ENCODE results near the gene STAB2.

The STAB2 gene

DNA sequence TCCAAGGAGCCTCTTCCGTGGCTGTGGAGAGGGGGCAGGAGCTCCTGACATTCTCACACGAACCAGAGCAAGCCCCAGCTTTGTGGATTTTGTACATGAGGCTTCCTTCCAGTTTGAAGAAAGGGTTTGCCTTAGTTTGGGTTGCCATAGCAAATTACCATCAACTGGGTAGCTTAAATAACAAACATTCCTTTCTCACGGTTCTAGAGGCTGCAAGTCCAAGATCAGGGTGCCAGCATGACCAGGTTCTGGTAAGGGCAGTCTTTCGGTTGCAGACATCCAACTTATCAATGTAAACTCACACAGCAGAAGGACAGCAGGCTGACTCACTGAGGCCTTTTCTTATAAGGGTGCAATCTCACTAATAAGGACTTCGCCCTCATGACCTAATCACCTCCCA, 25.9 kb upstream of the STAB2 start:
- Histone ChIP-seq H3K9ac (ENCODE audit: low read depth, low read length) (no peak overlapping the region), H3K9me3 (ENCODE audit: control insufficient read depth, insufficient read depth, low read length) (peaks cover 11% of the 10 kb centered on the region), H3K4me1 (ENCODE audit: insufficient read depth, low read length) (no peaks in the 10 kb centered on the region), H3K36me3 (ENCODE audit: insufficient read depth, low read length) (no peaks in the 10 kb centered on the region)

GRCh38 chr12:103566398-103566797, 20.7 kb upstream of the STAB2 start:
- no peaks in the 10 kb centered on the region for H3K36me3 ChIP-seq (ENCODE audit: insufficient read depth, low read length)
- H3K4me1 ChIP-seq (ENCODE audit: insufficient read depth, low read length): no peaks in the 10 kb centered on the region
- peaks cover 16% of the 10 kb centered on the region for H3K9me3 ChIP-seq (ENCODE audit: control insufficient read depth, insufficient read depth, low read length)
- no peak overlapping the region for H3K9ac ChIP-seq (ENCODE audit: low read depth, low read length)

- Histone ChIP-seq H3K9ac (ENCODE audit: low read depth, low read length) (no peak overlapping the region), H3K9me3 (ENCODE audit: control insufficient read depth, insufficient read depth, low read length) (peaks cover 8% of the 10 kb centered on the region), H3K4me1 (ENCODE audit: insufficient read depth, low read length) (peaks cover 18% of the 10 kb centered on the region), H3K36me3 (ENCODE audit: insufficient read depth, low read length) (no peaks in the 10 kb centered on the region)
These were observed 17.8 kb upstream of the STAB2 start for GRCh38 chr12:103569278-103569677.

DNA sequence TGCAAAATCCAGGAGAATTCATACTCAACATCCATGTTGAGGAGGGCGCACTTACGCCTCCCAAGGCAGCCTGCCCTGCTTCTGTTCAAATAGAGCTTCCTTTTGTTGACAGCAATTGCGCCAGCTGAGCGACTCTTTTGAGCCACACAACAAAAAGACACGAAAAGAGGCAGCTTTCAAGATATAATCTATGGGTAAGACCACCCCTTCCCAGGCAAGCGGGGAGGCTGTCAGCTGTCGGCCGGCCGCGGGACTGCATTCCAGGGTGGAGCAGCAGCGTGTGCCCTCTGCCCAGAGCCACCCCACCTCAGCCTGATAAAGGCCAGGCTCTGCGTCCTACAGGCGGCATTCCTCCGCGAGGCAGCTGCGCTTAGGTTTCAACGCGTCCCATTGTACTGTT, 15.8 kb upstream of the STAB2 start:
- Histone ChIP-seq H3K36me3 (ENCODE audit: insufficient read depth, low read length) (no peaks in the 10 kb centered on the region), H3K4me1 (ENCODE audit: insufficient read depth, low read length) (peaks cover 27% of the 10 kb centered on the region), H3K9ac (ENCODE audit: low read depth, low read length) (peak overlapping the region; percentile 32; the same call in 1 of the 2 replicates), H3K9me3 (ENCODE audit: control insufficient read depth, insufficient read depth, low read length) (peaks cover 8% of the 10 kb centered on the region)

GRCh38 chr12:103572312-103573045, 14.6 kb upstream of the STAB2 start:
- Histone ChIP-seq H3K4me1 (ENCODE audit: insufficient read depth, low read length) (peaks cover 27% of the 10 kb centered on the region), H3K9ac (ENCODE audit: low read depth, low read length) (no peak overlapping the region), H3K36me3 (ENCODE audit: insufficient read depth, low read length) (no peaks in the 10 kb centered on the region), H3K9me3 (ENCODE audit: control insufficient read depth, insufficient read depth, low read length) (no peaks in the 10 kb centered on the region)

- Histone ChIP-seq H3K9me3 (ENCODE audit: control insufficient read depth, insufficient read depth, low read length) (no peaks in the 10 kb centered on the region), H3K36me3 (ENCODE audit: insufficient read depth, low read length) (no peaks in the 10 kb centered on the region), H3K9ac (ENCODE audit: low read depth, low read length) (no peak overlapping the region), H3K4me1 (ENCODE audit: insufficient read depth, low read length) (peaks cover 27% of the 10 kb centered on the region)
These were observed 13.9 kb upstream of the STAB2 start for GRCh38 chr12:103573185-103573584.

DNA sequence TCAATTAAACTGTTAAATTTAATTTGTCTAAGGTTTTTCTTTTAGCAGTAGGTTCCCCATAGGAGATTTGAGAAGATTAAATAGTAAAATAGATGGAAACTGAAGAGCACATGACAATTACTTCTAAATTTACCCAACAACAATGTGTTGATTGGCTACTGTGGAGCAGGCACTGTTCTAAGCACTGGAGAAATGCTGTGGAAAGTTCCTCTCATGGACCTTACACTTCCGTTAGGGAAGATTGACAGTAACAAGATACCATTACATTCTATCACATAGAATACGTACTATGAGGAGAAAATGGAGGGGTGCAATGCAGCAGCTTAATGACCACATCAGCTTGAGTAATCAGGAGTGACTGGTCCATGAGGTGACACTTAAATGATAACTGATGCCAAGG, 8.1 kb upstream of the STAB2 start:
- Histone ChIP-seq H3K4me1 (ENCODE audit: insufficient read depth, low read length) (peaks cover 11% of the 10 kb centered on the region), H3K9me3 (ENCODE audit: control insufficient read depth, insufficient read depth, low read length) (no peaks in the 10 kb centered on the region), H3K9ac (ENCODE audit: low read depth, low read length) (no peak overlapping the region), H3K36me3 (ENCODE audit: insufficient read depth, low read length) (no peaks in the 10 kb centered on the region)

GRCh38 chr12:103580026-103580425, 7.0 kb upstream of the STAB2 start:
- H3K36me3 ChIP-seq (ENCODE audit: insufficient read depth, low read length): no peaks in the 10 kb centered on the region
- no peak overlapping the region for H3K9ac ChIP-seq (ENCODE audit: low read depth, low read length)
- H3K9me3 ChIP-seq (ENCODE audit: control insufficient read depth, insufficient read depth, low read length): no peaks in the 10 kb centered on the region
- peaks cover 2% of the 10 kb centered on the region for H3K4me1 ChIP-seq (ENCODE audit: insufficient read depth, low read length)

DNA sequence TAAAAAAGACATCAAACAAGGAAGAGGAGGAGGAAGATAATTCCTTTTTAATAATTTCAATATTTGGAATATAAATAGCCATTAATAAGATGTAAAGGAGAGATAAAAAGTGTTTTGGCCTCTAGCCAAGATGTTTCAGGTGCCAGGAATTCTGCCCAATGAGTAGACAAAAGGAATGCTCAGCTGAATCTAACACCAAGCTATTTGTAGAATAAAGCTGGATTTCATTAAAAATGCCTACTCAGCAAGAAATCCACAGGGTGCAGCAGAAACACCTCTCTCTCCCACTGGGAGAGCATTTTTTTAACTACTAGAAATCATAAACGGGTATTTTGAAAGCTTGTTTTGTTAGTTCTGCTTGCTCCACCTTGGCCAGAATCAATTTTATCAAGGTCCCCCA, 4.1 kb upstream of the STAB2 start:
- Histone ChIP-seq H3K36me3 (ENCODE audit: insufficient read depth, low read length) (no peaks in the 10 kb centered on the region), H3K4me1 (ENCODE audit: insufficient read depth, low read length) (no peaks in the 10 kb centered on the region), H3K9me3 (ENCODE audit: control insufficient read depth, insufficient read depth, low read length) (no peaks in the 10 kb centered on the region), H3K9ac (ENCODE audit: low read depth, low read length) (no peak overlapping the region)

DNA sequence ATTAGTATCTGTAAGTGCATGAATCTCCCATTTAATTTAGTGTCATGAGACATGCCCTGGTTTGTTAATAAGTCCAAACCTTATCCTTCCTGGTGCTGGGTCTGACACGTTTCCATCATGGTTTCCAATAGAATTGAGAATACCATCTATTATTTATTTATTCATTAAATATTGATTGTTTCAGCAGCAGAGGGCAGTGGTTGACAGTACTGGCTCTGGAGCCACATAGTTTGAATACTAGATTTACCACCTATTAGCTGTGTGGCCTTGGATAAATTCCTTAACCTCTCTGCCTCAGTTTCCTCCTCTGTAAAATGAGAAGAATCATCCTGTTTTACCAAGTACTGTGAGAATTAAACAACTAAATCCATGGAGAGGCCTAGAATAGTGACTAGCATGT, 941 bp upstream of the STAB2 start:
- no peak overlapping the region for H3K9ac ChIP-seq (ENCODE audit: low read depth, low read length)
- no peaks in the 10 kb centered on the region for H3K9me3 ChIP-seq (ENCODE audit: control insufficient read depth, insufficient read depth, low read length)
- H3K4me1 ChIP-seq (ENCODE audit: insufficient read depth, low read length): no peaks in the 10 kb centered on the region
- H3K36me3 ChIP-seq (ENCODE audit: insufficient read depth, low read length): no peaks in the 10 kb centered on the region

- H3K4me1 ChIP-seq (ENCODE audit: insufficient read depth, low read length): no peaks in the 10 kb centered on the region
- no peak overlapping the region for H3K9ac ChIP-seq (ENCODE audit: low read depth, low read length)
- no peaks in the 10 kb centered on the region for H3K9me3 ChIP-seq (ENCODE audit: control insufficient read depth, insufficient read depth, low read length)
- no peaks in the 10 kb centered on the region for H3K36me3 ChIP-seq (ENCODE audit: insufficient read depth, low read length)
These were observed 1.6 kb downstream of the STAB2 start for GRCh38 chr12:103588680-103589079.

- H3K36me3 ChIP-seq (ENCODE audit: insufficient read depth, low read length): no peaks in the 10 kb centered on the region
- no peak overlapping the region for H3K9ac ChIP-seq (ENCODE audit: low read depth, low read length)
These were observed 2.4 kb downstream of the STAB2 start for GRCh38 chr12:103589517-103589916.

DNA sequence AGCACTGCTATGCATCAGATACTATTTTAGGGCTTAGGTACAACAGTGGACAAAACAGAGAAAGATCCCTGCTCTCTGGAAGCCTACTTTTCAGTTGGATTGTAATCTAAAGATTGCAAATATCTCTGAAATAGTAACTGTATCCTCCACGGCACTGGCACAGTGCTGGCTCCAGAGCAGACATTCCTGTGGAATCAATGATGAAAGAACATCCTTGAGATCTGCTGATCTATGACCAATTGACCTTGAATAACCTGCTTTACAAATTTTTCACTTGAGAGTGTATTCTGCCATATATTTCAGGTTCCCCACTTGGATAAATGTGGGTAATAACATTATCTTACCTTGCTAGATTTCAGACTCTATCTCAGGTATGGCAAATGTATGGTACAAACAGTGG, 3.2 kb downstream of the STAB2 start:
- Histone ChIP-seq H3K36me3 (ENCODE audit: insufficient read depth, low read length) (no peaks in the 10 kb centered on the region), H3K4me1 (ENCODE audit: insufficient read depth, low read length) (no peaks in the 10 kb centered on the region), H3K9ac (ENCODE audit: low read depth, low read length) (no peak overlapping the region), H3K9me3 (ENCODE audit: control insufficient read depth, insufficient read depth, low read length) (no peaks in the 10 kb centered on the region)

More at GRCh38 chr12:103589517-103589916, 2.4 kb downstream of the STAB2 start:
- no peaks in the 10 kb centered on the region for H3K9me3 ChIP-seq (ENCODE audit: control insufficient read depth, insufficient read depth, low read length)
- H3K4me1 ChIP-seq (ENCODE audit: insufficient read depth, low read length): no peaks in the 10 kb centered on the region

DNA sequence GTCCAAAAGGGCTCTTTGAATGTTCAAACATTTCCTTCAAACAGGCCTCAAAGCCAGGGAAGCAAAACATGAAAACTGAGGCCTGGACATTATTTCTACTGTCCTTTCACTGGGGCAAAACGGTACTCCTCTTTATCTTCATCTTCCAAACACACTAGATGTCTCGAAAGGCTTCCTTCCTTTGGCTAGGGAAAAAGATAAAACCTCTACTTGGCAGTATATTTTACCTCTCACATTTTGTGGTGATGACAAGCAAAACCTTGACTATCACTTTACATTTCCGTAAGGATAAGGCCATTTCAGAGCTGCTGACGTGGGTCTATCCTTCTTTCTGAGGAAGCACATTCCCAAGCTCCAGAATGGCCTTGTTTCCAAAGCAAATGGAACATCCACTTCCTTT, 9.9 kb downstream of the STAB2 start:
- H3K36me3 ChIP-seq (ENCODE audit: insufficient read depth, low read length): no peaks in the 10 kb centered on the region

DNA sequence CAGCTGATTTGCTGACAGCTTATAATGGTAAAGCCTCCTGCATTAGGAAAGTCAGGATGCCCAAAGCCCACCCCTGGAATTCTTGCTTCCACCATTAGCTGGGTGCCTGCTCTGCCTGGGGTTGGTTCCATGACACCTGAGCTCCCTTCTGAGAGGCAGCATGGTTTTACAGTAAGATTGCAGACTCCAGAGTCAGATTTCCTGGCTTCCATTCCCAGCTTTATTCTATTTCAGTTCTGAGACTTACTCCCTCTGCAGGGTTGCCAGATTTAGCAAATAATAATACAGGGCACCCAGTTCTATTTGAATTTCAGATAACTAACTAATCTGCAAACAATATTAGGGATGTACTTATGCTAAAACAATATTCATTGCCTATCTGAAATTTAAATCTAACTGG, 12.2 kb downstream of the STAB2 start:
- Histone ChIP-seq H3K4me1 (ENCODE audit: insufficient read depth, low read length) (no peaks in the 10 kb centered on the region), H3K36me3 (ENCODE audit: insufficient read depth, low read length) (no peaks in the 10 kb centered on the region), H3K9ac (ENCODE audit: low read depth, low read length) (no peak overlapping the region), H3K9me3 (ENCODE audit: control insufficient read depth, insufficient read depth, low read length) (no peaks in the 10 kb centered on the region)

More for the DNA sequence above, 9.9 kb downstream of the STAB2 start:
- no peaks in the 10 kb centered on the region for H3K4me1 ChIP-seq (ENCODE audit: insufficient read depth, low read length)
- H3K9ac ChIP-seq (ENCODE audit: low read depth, low read length): no peak overlapping the region
- no peaks in the 10 kb centered on the region for H3K9me3 ChIP-seq (ENCODE audit: control insufficient read depth, insufficient read depth, low read length)
